HepG2 (cell line): ENCODE measurements around the gene MTSS2. TPM values are rescaled to one million over a fixed set of nuclear protein-coding genes. Genes with fewer than 3 reads are reported as not detected.

ENCODE experiments used
- CHD2 ChIP-seq: IDR thresholded peaks from 2 replicates; pipeline ENCODE4 v1.6.1; 2011; ENCODE audit warnings: low read depth, low read length, improper control_type of control experiment
- ELF3 ChIP-seq: IDR thresholded peaks from 2 replicates; pipeline ENCODE4 v1.6.1; 2016; ENCODE audit warnings: missing genetic modification reagents, missing compliant biosample characterization
- GLI4 ChIP-seq: sonication (generic); formaldehyde crosslinking; IDR thresholded peaks from 2 replicates; pipeline ENCODE4 v1.5.1; 2020; ENCODE audit warnings: missing genetic modification reagents, mild to moderate bottlenecking, moderate library complexity, borderline replicate concordance
- MTF2 ChIP-seq: sonication (generic); formaldehyde crosslinking; IDR thresholded peaks from 2 replicates; pipeline ENCODE4 v1.5.0; 2020; ENCODE audit warnings: missing genetic modification reagents, borderline replicate concordance
- NBN ChIP-seq: fragments of 450-650 bp; conservative IDR thresholded peaks from 2 replicates; pipeline ENCODE4 v1.6.1; 2017
- POLR2AphosphoS5 ChIP-seq: IDR thresholded peaks from 2 replicates; pipeline ENCODE4 v1.6.1; 2012; ENCODE audit warnings: low read depth, low read length
- PRPF4 ChIP-seq: fragments of 200-400 bp; formaldehyde crosslinking; IDR thresholded peaks from 2 replicates; pipeline ENCODE4 v1.6.1; 2016; ENCODE audit warnings: low read length, low read depth; ENCODE audit not compliant: poor library complexity, severe bottlenecking
- RARA ChIP-seq: IDR thresholded peaks from 2 replicates; pipeline ENCODE4 v1.6.1; 2016; ENCODE audit warnings: missing genetic modification reagents, missing compliant biosample characterization
- RFX3 ChIP-seq: IDR thresholded peaks from 2 replicates; pipeline ENCODE4 v1.6.1; 2016; ENCODE audit warnings: missing biosample characterization, missing genetic modification reagents
- SAP130 ChIP-seq: IDR thresholded peaks from 2 replicates; pipeline ENCODE4 v1.6.1; 2016; ENCODE audit warnings: low read depth
- ZBTB42 ChIP-seq: sonication (generic); formaldehyde crosslinking; IDR thresholded peaks from 2 replicates; pipeline ENCODE4 v1.5.0; 2020; ENCODE audit warnings: mild to moderate bottlenecking, missing genetic modification reagents
- ZNF30 ChIP-seq: sonication (generic); formaldehyde crosslinking; IDR thresholded peaks from 2 replicates; pipeline ENCODE4 v1.5.0; 2020; ENCODE audit warnings: mild to moderate bottlenecking, missing genetic modification reagents
- ZNF619 ChIP-seq: sonication (generic); formaldehyde crosslinking; IDR thresholded peaks from 2 replicates; pipeline ENCODE4 v1.4.0; 2020; ENCODE audit warnings: mild to moderate bottlenecking, missing genetic modification reagents
- polyA plus RNA-seq, 8 experiments: library from polyadenylated mRNA; depleted of rRNA in 3 of 8; stranded (reverse) in 7 of 8; unstranded in 1 of 8; fragments of >200 nt; fragmentation: Illumina TruSeq in 4 of 8; extraction: Trizol in 4 of 8; gene quantifications; 2 replicates each; pipeline versions ENCODE4 v1.2.1 to v1.2.3, GENCODE V29; 2011 to 2016; ENCODE audit warnings: low read depth in 4 of 8, missing spikeins in 1 of 8, mixed read lengths in 1 of 8; ENCODE audit not compliant: insufficient read depth in 1 of 8
- total RNA-seq, 5 experiments: library from RNA; depleted of rRNA; stranded (reverse); fragments of >200 nt; fragmentation: Illumina TruSeq; extraction: Trizol; gene quantifications; 2 replicates each; pipeline ENCODE4 v1.2.3, GENCODE V29; 2016; ENCODE audit warnings: low read depth in 1 of 5
- TF ChIP-seq, protein P1 (sequence below), 2 experiments: IDR thresholded peaks; 2 replicates each; pipeline ENCODE4 v1.6.1; 2011 to 2012; ENCODE audit warnings: low read length in 2 of 2, borderline replicate concordance in 1 of 2, low read depth in 1 of 2, mild to moderate bottlenecking in 1 of 2, moderate library complexity in 1 of 2
- TF ChIP-seq, protein P2 (sequence below): sonication (generic); formaldehyde crosslinking; IDR thresholded peaks from 2 replicates; pipeline ENCODE4 v1.5.0; 2020; ENCODE audit warnings: mild to moderate bottlenecking, missing genetic modification reagents
- TF ChIP-seq, protein P3 (sequence below): sonication (generic); formaldehyde crosslinking; IDR thresholded peaks from 2 replicates; pipeline ENCODE4 v1.4.0; 2020; ENCODE audit warnings: missing genetic modification reagents
- TF ChIP-seq, protein P4 (sequence below): sonication (generic); formaldehyde crosslinking; IDR thresholded peaks from 2 replicates; pipeline ENCODE4 v1.5.0; 2020; ENCODE audit warnings: missing genetic modification reagents, mild to moderate bottlenecking, borderline replicate concordance
- TF ChIP-seq, protein P5 (sequence below): sonication (generic); formaldehyde crosslinking; IDR thresholded peaks from 2 replicates; pipeline ENCODE4 v1.8.1; 2023; ENCODE audit warnings: missing genetic modification reagents, mild to moderate bottlenecking, borderline replicate concordance
- TF ChIP-seq, protein P6 (sequence below): sonication (generic); formaldehyde crosslinking; IDR thresholded peaks from 2 replicates; pipeline ENCODE4 v1.4.0; 2020; ENCODE audit warnings: low read depth, mild to moderate bottlenecking, missing genetic modification reagents

Gene MTSS2
- total and polyA plus RNA-seq, 2 of the 13 experiments (the other 11 are each of a cell fraction or from before 2014, with no cell fraction given): 132 to 242 TPM

DNA sequence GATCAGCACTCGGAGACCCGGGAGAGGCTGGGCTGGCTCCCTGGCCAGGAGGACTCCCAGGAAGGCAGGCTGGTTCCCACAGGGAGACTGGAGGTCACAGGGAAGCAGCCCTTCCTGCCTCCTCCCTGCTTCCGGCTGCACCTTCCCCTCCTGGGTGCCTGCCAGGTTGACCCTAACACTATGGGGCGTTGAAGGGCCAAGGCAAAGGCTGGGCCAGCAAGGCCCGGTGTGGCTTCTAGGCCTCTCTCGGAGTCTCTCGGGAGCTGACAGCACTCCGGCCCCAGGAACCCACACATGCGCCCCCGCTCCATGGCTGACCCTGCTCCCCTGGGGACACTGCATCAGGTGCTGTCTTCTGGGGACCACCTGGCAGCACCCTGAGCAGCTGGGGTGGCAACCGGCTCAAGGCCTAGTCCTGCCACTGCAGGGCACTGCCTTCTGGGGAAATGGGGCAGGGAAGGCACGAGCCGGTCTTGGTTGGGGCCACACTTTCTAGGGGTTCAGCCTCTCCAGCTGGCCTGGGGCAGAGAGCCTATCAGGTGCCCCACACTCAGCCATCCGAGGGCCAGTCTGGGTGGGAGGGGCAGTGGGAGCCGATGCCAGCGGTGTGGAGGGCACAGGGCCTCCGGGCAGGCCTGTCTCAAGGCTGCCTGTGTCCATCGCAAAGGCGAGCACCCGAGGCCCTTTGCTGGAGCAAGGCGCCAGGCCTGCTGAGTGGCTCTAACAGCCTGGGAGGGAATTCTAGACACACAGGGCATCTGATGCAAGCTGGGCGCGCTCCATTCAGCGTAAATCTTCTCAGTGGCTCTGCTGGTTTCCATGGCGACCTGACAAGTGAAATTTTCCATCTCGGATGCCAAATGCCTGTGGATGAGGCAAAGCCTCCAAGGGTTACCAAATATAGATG, 5.6 kb upstream of the MTSS2 start (continued):
- TF ChIP-seq, protein P1, sequence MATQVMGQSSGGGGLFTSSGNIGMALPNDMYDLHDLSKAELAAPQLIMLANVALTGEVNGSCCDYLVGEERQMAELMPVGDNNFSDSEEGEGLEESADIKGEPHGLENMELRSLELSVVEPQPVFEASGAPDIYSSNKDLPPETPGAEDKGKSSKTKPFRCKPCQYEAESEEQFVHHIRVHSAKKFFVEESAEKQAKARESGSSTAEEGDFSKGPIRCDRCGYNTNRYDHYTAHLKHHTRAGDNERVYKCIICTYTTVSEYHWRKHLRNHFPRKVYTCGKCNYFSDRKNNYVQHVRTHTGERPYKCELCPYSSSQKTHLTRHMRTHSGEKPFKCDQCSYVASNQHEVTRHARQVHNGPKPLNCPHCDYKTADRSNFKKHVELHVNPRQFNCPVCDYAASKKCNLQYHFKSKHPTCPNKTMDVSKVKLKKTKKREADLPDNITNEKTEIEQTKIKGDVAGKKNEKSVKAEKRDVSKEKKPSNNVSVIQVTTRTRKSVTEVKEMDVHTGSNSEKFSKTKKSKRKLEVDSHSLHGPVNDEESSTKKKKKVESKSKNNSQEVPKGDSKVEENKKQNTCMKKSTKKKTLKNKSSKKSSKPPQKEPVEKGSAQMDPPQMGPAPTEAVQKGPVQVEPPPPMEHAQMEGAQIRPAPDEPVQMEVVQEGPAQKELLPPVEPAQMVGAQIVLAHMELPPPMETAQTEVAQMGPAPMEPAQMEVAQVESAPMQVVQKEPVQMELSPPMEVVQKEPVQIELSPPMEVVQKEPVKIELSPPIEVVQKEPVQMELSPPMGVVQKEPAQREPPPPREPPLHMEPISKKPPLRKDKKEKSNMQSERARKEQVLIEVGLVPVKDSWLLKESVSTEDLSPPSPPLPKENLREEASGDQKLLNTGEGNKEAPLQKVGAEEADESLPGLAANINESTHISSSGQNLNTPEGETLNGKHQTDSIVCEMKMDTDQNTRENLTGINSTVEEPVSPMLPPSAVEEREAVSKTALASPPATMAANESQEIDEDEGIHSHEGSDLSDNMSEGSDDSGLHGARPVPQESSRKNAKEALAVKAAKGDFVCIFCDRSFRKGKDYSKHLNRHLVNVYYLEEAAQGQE (IDR thresholded peaks at IDR 0.05; ENCODE audit: borderline replicate concordance in 1 of 2, low read depth in 1 of 2, low read length in 2 of 2): no peak
- TF ChIP-seq MTF2 (CRISPR knock-in tag): no peak
- TF ChIP-seq GLI4 (CRISPR knock-in tag): no peak
- TF ChIP-seq ZBTB42: no peak
- TF ChIP-seq, protein P2, sequence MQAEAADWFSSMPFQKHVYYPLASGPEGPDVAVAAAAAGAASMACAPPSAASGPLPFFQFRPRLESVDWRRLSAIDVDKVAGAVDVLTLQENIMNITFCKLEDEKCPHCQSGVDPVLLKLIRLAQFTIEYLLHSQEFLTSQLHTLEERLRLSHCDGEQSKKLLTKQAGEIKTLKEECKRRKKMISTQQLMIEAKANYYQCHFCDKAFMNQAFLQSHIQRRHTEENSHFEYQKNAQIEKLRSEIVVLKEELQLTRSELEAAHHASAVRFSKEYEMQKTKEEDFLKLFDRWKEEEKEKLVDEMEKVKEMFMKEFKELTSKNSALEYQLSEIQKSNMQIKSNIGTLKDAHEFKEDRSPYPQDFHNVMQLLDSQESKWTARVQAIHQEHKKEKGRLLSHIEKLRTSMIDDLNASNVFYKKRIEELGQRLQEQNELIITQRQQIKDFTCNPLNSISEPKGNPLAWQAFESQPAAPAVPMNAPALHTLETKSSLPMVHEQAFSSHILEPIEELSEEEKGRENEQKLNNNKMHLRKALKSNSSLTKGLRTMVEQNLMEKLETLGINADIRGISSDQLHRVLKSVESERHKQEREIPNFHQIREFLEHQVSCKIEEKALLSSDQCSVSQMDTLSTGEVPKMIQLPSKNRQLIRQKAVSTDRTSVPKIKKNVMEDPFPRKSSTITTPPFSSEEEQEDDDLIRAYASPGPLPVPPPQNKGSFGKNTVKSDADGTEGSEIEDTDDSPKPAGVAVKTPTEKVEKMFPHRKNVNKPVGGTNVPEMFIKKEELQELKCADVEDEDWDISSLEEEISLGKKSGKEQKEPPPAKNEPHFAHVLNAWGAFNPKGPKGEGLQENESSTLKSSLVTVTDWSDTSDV (CRISPR knock-in tag): no peak
- no peak for TF ChIP-seq RFX3
- TF ChIP-seq, protein P3, sequence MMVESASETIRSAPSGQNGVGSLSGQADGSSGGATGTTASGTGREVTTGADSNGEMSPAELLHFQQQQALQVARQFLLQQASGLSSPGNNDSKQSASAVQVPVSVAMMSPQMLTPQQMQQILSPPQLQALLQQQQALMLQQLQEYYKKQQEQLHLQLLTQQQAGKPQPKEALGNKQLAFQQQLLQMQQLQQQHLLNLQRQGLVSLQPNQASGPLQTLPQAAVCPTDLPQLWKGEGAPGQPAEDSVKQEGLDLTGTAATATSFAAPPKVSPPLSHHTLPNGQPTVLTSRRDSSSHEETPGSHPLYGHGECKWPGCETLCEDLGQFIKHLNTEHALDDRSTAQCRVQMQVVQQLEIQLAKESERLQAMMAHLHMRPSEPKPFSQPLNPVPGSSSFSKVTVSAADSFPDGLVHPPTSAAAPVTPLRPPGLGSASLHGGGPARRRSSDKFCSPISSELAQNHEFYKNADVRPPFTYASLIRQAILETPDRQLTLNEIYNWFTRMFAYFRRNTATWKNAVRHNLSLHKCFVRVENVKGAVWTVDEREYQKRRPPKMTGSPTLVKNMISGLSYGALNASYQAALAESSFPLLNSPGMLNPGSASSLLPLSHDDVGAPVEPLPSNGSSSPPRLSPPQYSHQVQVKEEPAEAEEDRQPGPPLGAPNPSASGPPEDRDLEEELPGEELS (CRISPR knock-in tag): no peak
- TF ChIP-seq ZNF619: no peak
- TF ChIP-seq, protein P4, sequence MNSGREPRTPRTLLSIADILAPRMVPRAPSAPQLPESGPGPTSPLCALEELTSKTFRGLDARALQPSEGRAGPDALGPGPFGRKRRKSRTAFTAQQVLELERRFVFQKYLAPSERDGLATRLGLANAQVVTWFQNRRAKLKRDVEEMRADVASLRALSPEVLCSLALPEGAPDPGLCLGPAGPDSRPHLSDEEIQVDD (CRISPR knock-in tag): no peak
- TF ChIP-seq ELF3 (CRISPR knock-in tag): no peak
- TF ChIP-seq RARA (CRISPR knock-in tag): peak; percentile 68
- TF ChIP-seq POLR2AphosphoS5: no peak
- no peak for TF ChIP-seq CHD2
- no peak for TF ChIP-seq NBN
- no peak for TF ChIP-seq ZNF30
- 0 out of 2 replicates have a peak, but pooled peaks have one; percentile 4 for TF ChIP-seq SAP130 (CRISPR knock-in tag)
- TF ChIP-seq, protein P5, sequence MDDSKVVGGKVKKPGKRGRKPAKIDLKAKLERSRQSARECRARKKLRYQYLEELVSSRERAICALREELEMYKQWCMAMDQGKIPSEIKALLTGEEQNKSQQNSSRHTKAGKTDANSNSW (CRISPR knock-in tag): no peak
- TF ChIP-seq, protein P6, sequence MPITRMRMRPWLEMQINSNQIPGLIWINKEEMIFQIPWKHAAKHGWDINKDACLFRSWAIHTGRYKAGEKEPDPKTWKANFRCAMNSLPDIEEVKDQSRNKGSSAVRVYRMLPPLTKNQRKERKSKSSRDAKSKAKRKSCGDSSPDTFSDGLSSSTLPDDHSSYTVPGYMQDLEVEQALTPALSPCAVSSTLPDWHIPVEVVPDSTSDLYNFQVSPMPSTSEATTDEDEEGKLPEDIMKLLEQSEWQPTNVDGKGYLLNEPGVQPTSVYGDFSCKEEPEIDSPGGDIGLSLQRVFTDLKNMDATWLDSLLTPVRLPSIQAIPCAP: no peak
- TF ChIP-seq PRPF4: no peak
